Measurements from ENCODE around the gene SSPN. TPM values are rescaled to one million over a fixed set of nuclear protein-coding genes. Genes with fewer than 3 reads are reported as not detected.

SSPN gene
- total RNA-seq, 2 donors from 2014 or later = 8.5 to 13.5 TPM

- no peak overlapping the region for H3K4me3 ChIP-seq
- no peaks in the 10 kb centered on the region for H3K4me1 ChIP-seq
- intact Hi-C loops (cut with DNase I) = no loop called here
- H3K9me3 ChIP-seq = no peaks in the 10 kb centered on the region
- no peak overlapping the region for H3K27ac ChIP-seq
- no peaks in the 10 kb centered on the region for H3K36me3 ChIP-seq
- TF ChIP-seq, protein P1, sequence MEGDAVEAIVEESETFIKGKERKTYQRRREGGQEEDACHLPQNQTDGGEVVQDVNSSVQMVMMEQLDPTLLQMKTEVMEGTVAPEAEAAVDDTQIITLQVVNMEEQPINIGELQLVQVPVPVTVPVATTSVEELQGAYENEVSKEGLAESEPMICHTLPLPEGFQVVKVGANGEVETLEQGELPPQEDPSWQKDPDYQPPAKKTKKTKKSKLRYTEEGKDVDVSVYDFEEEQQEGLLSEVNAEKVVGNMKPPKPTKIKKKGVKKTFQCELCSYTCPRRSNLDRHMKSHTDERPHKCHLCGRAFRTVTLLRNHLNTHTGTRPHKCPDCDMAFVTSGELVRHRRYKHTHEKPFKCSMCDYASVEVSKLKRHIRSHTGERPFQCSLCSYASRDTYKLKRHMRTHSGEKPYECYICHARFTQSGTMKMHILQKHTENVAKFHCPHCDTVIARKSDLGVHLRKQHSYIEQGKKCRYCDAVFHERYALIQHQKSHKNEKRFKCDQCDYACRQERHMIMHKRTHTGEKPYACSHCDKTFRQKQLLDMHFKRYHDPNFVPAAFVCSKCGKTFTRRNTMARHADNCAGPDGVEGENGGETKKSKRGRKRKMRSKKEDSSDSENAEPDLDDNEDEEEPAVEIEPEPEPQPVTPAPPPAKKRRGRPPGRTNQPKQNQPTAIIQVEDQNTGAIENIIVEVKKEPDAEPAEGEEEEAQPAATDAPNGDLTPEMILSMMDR (IDR thresholded peaks at IDR 0.05) = no peak
- H3K9ac ChIP-seq (ENCODE audit: low read depth in 2 of 2, low read length in 2 of 2) = no peak overlapping the region
- no peaks in the 10 kb centered on the region for H3K27me3 ChIP-seq
- DNase-seq = no peak
Observed at GRCh38 chr12:26283046-26283445, 87.7 kb downstream of the SSPN start.

GRCh38 chr12:26283617-26284016 is 88.2 kb downstream of the SSPN start:
- no peaks in the 10 kb centered on the region for H3K4me1 ChIP-seq
- no peak overlapping the region for H3K27ac ChIP-seq
- TF ChIP-seq, protein P1 (IDR thresholded peaks at IDR 0.05) = no peak
- no peaks in the 10 kb centered on the region for H3K36me3 ChIP-seq
- no peak overlapping the region for H3K4me3 ChIP-seq
- no peak overlapping the region for H3K9ac ChIP-seq (ENCODE audit: low read depth in 2 of 2, low read length in 2 of 2)
- no peaks in the 10 kb centered on the region for H3K27me3 ChIP-seq
- intact Hi-C loops (cut with DNase I) = no loop called here
- no peak for DNase-seq
- H3K9me3 ChIP-seq = no peaks in the 10 kb centered on the region

- Histone ChIP-seq H3K27me3 (no peaks in the 10 kb centered on the region), H3K4me3 (no peak overlapping the region), H3K9ac (ENCODE audit: low read depth in 2 of 2, low read length in 2 of 2) (no peak overlapping the region), H3K9me3 (no peaks in the 10 kb centered on the region), H3K36me3 (no peaks in the 10 kb centered on the region), H3K27ac (no peak overlapping the region), H3K4me1 (no peaks in the 10 kb centered on the region)
- TF ChIP-seq, protein P1 (IDR thresholded peaks at IDR 0.05) = no peak
- no peak for DNase-seq
- intact Hi-C loops (cut with DNase I) = no loop called here
Observed at GRCh38 chr12:26285401-26285800, 90.0 kb downstream of the SSPN start.

DNA sequence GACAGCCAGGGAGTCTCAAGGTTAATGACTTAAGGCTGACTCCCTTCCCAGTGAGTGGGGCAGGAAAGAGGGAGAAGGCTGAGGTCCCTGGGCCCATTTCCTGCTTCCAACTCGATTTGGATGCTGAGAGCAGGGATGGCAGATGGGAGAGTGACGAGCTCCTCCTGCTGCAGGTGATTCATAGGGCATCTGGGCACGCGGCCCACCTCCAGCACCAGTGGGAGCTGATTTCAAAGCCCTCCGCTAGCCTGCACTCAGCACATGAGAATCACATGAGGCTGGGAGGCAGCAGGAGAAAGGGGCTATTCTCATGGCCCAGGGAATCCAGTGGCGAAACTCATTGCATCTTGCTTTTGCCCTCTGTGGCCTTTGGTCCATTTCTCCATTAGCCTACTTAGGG is 90.8 kb downstream of the SSPN start:
- no peak overlapping the region for H3K4me3 ChIP-seq
- no peaks in the 10 kb centered on the region for H3K27me3 ChIP-seq
- no peaks in the 10 kb centered on the region for H3K36me3 ChIP-seq
- no peaks in the 10 kb centered on the region for H3K4me1 ChIP-seq
- intact Hi-C loops (cut with DNase I) = no loop called here
- no peaks in the 10 kb centered on the region for H3K9me3 ChIP-seq
- no peak for DNase-seq
- no peak overlapping the region for H3K9ac ChIP-seq (ENCODE audit: low read depth in 2 of 2, low read length in 2 of 2)
- TF ChIP-seq, protein P1 (IDR thresholded peaks at IDR 0.05) = no peak
- no peak overlapping the region for H3K27ac ChIP-seq

DNA sequence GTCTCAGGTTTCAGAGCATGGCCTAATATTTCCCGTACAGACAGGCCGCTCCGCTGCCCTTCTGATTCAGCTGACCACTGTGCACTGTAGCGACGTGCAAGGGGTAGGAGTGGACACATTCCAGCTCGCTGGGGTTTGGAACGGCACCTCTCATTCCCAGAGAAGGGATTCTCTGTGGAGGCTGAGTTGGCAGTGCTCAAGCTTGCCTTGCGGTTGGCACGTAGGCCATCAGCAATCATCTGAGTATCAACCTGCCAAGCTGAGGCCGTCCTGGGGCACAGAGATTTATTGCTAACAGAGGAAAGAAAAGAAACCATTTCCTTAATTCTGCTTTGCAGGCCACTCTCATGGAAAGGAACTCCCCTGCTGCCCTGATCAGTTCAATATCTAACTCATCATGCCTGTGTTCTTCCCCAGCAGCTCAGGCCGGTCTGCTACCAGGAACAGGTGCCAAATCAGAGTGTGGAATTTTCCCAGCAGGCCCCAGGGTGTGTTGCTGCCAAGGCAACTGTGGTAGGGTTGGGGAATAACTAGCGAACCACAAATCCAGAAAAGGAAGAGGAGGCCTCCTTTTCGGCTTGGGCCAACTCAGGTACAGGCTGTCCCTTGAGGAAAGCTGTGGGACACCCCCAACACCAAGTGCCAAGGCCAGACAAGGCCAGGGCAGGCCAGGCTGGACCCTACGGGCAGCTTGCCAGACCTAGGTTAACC is 92.5 kb downstream of the SSPN start:
- Histone ChIP-seq H3K4me1 (no peaks in the 10 kb centered on the region), H3K27ac (no peak overlapping the region), H3K9me3 (no peaks in the 10 kb centered on the region), H3K9ac (ENCODE audit: low read depth in 2 of 2, low read length in 2 of 2) (no peak overlapping the region), H3K36me3 (no peaks in the 10 kb centered on the region), H3K27me3 (no peaks in the 10 kb centered on the region), H3K4me3 (no peak overlapping the region)
- no peak for DNase-seq
- TF ChIP-seq, protein P1 (IDR thresholded peaks at IDR 0.05) = no peak
- intact Hi-C loops (cut with DNase I) = no loop called here
